Esophagus mucosa (tissue), 1 donor: ENCODE measurements around the gene SLC9A7. TPM values are rescaled to one million over a fixed set of nuclear protein-coding genes. Genes with fewer than 3 reads are reported as not detected.

ENCODE experiments used
- ATAC-seq: fragments of 200-7000 bp; cut with Tn5 transposase; one replicate; pipeline ENCODE4 v1.9.1; 2020
- total RNA-seq: library from RNA; stranded (reverse); gene quantifications from one replicate; pipeline ENCODE4 v1.2.4, GENCODE V29; 2023
- donor health status: DM: yes; HTN: yes; CAD: no.

The SLC9A7 gene
- total RNA-seq, 1 donor from 2014 or later, result 6.3 TPM

DNA sequence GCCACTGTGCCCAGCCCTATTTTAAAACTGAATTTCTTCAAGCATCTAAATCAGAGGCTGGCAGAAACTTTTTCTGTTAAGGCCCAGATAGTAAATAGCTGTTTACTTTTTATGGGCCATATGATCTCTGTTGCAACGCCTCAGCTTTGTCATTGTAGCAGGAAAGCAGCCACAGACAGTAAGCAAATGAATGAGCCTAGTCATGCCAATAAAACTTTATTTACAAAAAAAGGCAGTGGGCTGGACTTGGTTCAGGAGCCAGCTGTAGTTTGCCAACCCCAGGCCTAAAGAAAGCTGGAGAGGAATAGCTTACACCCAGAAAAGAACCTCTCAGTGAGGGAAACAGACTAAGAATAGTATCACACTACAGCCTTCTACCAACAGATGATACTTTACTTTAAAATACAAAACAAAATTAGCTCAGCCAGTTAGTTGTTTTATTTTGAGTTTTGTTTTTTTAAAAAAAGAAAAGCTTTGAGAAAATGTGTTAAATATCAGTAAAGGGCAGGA, 159.8 kb downstream of the SLC9A7 start:
- no peak for ATAC-seq

DNA sequence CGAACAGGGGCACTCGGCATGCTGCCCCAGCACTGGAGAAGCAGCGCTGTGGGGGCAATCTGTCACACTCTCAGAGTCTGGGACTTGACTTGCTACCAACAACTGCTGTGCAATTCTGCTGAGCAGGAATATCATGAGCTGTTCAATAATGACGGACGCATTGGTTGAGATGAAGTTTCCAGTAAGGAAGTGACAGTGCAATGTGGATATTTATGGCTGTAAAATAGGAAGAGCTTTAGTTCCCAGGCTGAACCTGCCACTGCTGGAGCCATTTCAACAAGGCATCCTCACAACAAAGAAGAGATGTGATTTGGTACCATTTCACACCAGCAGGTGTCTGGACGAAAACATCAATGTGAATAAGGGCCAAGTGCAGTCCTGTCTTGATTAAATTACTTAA, 161.1 kb downstream of the SLC9A7 start:
- ATAC-seq, result no peak

- no peak for ATAC-seq
These were observed 161.7 kb downstream of the SLC9A7 start for GRCh38 chrX:46597208-46597607.

GRCh38 chrX:46595084-46595483, 163.8 kb downstream of the SLC9A7 start:
- ATAC-seq, result no peak

GRCh38 chrX:46589977-46590723, 168.8 kb downstream of the SLC9A7 start:
- peak; percentile 72 for ATAC-seq

DNA sequence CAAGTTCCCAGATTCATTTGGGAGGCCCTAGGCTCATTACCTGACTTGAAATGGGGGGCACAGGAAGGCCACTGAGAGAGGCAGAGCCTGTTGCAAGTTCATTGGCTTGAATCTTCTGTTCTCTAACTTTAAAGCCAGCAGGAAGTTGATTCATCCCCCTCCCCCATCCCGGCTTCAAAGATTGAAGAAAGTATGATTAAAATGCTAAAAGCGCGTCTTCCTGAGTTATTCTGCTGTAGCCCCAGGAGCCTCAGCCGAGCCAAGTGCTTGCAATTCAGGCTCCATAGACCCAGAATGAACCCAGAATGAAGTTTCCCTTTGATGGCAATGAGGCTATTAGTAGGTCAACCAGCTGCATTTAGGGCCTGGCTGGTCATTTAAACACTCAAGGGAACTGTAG, 170.7 kb downstream of the SLC9A7 start:
- no peak for ATAC-seq

DNA sequence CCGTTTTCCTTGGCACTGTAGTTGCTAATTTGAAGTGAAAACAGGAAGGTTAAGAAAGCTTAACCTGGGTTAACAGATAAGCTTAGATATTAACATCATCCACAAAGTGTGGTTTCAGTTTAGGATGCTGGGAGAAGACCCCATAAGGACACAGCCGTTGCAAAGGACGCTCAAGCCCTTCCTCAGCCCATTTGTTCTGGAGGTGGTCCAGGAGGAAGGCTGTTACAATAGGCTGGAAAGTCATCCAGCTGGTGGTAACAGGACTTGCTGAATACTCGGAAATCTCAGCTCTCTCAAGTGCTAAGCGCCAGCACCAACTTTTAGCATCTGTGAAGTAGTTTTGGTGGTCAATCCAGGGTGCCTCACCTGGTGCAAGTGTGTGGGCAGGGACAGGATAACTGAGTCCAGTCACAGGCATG, 171.2 kb downstream of the SLC9A7 start:
- no peak for ATAC-seq

GRCh38 chrX:46587158-46587557, 171.8 kb downstream of the SLC9A7 start:
- no peak for ATAC-seq

GRCh38 chrX:46584736-46585135, 174.2 kb downstream of the SLC9A7 start:
- ATAC-seq, result no peak

- peak; percentile 80 for ATAC-seq
These were observed 176.0 kb downstream of the SLC9A7 start for GRCh38 chrX:46582966-46583365.

DNA sequence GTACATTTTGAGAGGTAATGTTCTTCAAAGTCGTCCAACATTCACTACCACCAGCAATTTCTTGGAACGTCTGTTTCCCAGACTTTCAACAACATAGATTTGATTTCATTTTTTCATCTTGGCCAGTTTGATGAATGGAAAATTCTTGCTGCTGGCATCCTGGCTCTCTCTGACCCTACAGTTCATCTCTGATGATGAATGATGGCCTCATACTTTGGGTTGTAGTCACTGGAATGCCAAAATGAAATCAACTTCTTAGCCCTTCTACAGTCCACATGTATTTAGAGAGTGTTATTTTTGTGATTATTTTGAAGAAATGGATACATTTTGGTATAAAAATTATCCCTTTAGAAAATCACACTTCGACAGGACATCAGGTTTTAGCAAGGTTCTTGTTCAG, 176.6 kb downstream of the SLC9A7 start:
- no peak for ATAC-seq

- no peak for ATAC-seq
These were observed 178.3 kb downstream of the SLC9A7 start for GRCh38 chrX:46580613-46581012.

- ATAC-seq, result no peak
These were observed 179.7 kb downstream of the SLC9A7 start for GRCh38 chrX:46579250-46579649.

- ATAC-seq, result peak; percentile 15
These were observed 181.5 kb downstream of the SLC9A7 start for GRCh38 chrX:46577221-46578005.

GRCh38 chrX:46576458-46576857, 182.5 kb downstream of the SLC9A7 start:
- no peak for ATAC-seq

- no peak for ATAC-seq
These were observed 182.9 kb downstream of the SLC9A7 start for GRCh38 chrX:46575991-46576392.

GRCh38 chrX:46575586-46575985, 183.3 kb downstream of the SLC9A7 start:
- ATAC-seq, result no peak

DNA sequence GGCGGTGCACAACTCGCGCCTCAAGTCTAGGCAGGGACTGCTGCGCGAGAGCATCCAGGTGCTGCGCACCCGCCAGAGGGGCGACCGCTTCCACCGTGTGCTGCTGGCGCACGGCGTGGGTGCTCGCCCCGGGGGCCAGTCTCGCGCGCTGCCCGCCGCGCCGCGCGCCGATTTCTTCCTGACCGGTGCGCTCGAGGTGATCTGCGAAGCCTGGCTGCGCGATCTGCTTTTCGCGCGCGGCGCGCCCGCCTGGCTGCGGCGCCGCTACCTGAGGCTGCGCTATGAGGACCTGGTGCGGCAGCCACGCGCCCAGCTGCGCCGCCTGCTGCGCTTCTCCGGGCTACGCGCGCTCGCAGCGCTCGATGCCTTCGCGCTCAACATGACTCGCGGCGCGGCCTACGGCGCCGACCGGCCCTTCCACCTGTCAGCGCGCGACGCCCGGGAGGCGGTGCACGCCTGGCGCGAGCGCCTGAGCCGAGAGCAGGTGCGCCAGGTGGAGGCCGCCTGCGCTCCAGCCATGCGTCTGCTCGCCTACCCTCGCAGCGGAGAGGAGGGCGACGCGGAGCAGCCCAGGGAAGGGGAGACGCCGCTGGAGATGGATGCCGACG, 184.0 kb downstream of the SLC9A7 start:
- ATAC-seq, result peak; percentile 60

- peak; percentile 61 for ATAC-seq
These were observed 184.8 kb downstream of the SLC9A7 start for GRCh38 chrX:46573892-46574773.

GRCh38 chrX:46573331-46573891, 185.5 kb downstream of the SLC9A7 start, which contains the start of gene CHST7:
CHST7 (plus strand) TSS chrX:46573765; CDS start chrX:46573932, 167 bp downstream.
- ATAC-seq, result peak; percentile 53

DNA sequence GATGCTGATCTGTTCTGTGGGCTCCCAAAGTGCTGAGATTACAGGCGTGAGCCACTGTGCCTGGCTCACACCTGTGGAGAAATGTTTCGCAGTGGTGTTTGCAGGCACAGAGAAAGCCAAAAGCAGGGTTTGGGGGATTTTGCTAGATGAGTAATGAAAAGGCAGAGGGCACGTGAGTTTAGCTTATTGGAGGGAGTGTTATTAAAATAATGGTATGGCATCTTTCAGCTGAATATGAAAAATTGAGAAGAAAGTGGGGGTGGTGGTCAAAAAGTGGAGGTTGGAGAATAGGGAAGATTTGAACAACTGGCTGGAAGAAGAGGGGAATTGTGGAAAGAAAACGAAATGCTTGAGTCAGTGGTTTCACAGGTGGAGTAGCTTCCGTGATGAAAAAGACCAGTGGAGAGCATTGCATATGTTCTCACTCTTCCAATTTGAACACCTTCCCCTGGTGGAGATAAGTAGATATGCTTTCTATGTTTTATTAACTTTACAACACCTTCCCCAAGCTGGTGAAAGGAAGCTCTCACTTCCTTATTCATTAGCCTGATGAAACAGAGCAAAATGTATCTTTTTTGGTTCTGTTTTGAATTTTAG, 186.5 kb downstream of the SLC9A7 start:
- no peak for ATAC-seq
